Nephron (organoid): ENCODE data around the gene GPM6B.
A peak's percentile ranks its signal among the peaks of the same experiment; 100 is the strongest.

Experiments
- H3K27ac Mint-ChIP-seq, 3 experiments: 2 replicates each; pipeline ENCODE4 v1.8.0; 2020; ENCODE audit warnings: mixed read lengths in 3 of 3, mild to moderate bottlenecking in 2 of 3, moderate library complexity in 1 of 3
- H3K27me3 Mint-ChIP-seq: 2 replicates; pipeline ENCODE4 v1.8.0; 2021; ENCODE audit warnings: low read depth, mild to moderate bottlenecking, moderate library complexity, mixed read lengths
- H3K36me3 Mint-ChIP-seq: 2 replicates; pipeline ENCODE4 v1.8.0; 2020; ENCODE audit warnings: low read depth, mixed read lengths
- H3K4me1 Mint-ChIP-seq: 2 replicates; pipeline ENCODE4 v1.8.0; 2020; ENCODE audit warnings: mixed read lengths
- H3K4me3 Mint-ChIP-seq, 3 experiments: 2 replicates each; pipeline ENCODE4 v1.8.0; 2020; ENCODE audit warnings: mild to moderate bottlenecking in 3 of 3, mixed read lengths in 3 of 3, moderate library complexity in 2 of 3
- H3K9me3 Mint-ChIP-seq: 2 replicates; pipeline ENCODE4 v1.8.0; 2020; ENCODE audit warnings: mixed read lengths
- TF ChIP-seq, protein P1 (sequence below), 3 experiments: fragments of 200-600 bp; sonication (generic); IDR thresholded peaks; one replicate each; pipeline ENCODE4 v1.5.0; 2021; ENCODE audit warnings: antibody characterized with exemption in 3 of 3; ENCODE audit not compliant: unreplicated experiment in 3 of 3

Gene GPM6B

DNA sequence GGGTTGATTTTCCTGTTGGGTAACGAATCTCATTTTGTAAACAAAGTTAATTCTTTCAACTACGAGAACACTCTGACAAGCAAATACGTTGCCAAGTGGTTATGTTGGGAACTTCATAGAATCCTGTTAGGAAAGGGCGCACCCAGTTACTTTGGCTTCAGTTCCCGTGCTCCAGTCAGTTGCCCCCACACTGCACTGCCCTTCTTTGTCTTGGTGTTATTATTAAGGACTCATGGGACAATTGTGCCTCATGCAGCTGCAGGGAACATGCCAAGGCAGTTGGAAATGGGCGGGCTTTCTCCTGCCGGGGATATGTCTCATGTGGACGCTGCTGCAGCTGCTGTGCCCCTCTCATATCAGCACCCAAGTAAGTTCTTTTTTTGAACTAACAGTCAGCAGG is 53.4 kb downstream of the GPM6B start:
- no peaks in the 10 kb centered on the region for H3K27me3 Mint-ChIP-seq
- H3K4me3 Mint-ChIP-seq = no peak overlapping the region
- peaks cover 18% of the 10 kb centered on the region for H3K4me1 Mint-ChIP-seq
- peaks cover 5% of the 10 kb centered on the region for H3K9me3 Mint-ChIP-seq
- TF ChIP-seq, protein P1, sequence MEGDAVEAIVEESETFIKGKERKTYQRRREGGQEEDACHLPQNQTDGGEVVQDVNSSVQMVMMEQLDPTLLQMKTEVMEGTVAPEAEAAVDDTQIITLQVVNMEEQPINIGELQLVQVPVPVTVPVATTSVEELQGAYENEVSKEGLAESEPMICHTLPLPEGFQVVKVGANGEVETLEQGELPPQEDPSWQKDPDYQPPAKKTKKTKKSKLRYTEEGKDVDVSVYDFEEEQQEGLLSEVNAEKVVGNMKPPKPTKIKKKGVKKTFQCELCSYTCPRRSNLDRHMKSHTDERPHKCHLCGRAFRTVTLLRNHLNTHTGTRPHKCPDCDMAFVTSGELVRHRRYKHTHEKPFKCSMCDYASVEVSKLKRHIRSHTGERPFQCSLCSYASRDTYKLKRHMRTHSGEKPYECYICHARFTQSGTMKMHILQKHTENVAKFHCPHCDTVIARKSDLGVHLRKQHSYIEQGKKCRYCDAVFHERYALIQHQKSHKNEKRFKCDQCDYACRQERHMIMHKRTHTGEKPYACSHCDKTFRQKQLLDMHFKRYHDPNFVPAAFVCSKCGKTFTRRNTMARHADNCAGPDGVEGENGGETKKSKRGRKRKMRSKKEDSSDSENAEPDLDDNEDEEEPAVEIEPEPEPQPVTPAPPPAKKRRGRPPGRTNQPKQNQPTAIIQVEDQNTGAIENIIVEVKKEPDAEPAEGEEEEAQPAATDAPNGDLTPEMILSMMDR (IDR thresholded peaks at IDR 0.05; ENCODE audit: unreplicated experiment in 3 of 3) = no peak
- H3K27ac Mint-ChIP-seq = peak overlapping the region in 2 of 3 experiments; percentile 38 to 49
- H3K36me3 Mint-ChIP-seq = peaks cover 61% of the 10 kb centered on the region

- no peaks in the 10 kb centered on the region for H3K27me3 Mint-ChIP-seq
- peaks cover 18% of the 10 kb centered on the region for H3K4me1 Mint-ChIP-seq
- peaks cover 58% of the 10 kb centered on the region for H3K36me3 Mint-ChIP-seq
- TF ChIP-seq, protein P1 (IDR thresholded peaks at IDR 0.05; ENCODE audit: unreplicated experiment in 3 of 3) = no peak
- H3K27ac Mint-ChIP-seq = peak overlapping the region in 1 of 3 experiments; percentile 51
- peaks cover 5% of the 10 kb centered on the region for H3K9me3 Mint-ChIP-seq
- no peak overlapping the region for H3K4me3 Mint-ChIP-seq
These were observed 55.1 kb downstream of the GPM6B start for GRCh38 chrX:13761606-13762414.

GRCh38 chrX:13760426-13760825 is 56.5 kb downstream of the GPM6B start:
- H3K4me3 Mint-ChIP-seq = no peak overlapping the region
- H3K36me3 Mint-ChIP-seq = peaks cover 46% of the 10 kb centered on the region
- TF ChIP-seq, protein P1 (IDR thresholded peaks at IDR 0.05; ENCODE audit: unreplicated experiment in 3 of 3) = no peak
- no peaks in the 10 kb centered on the region for H3K27me3 Mint-ChIP-seq
- peaks cover 2% of the 10 kb centered on the region for H3K9me3 Mint-ChIP-seq
- peaks cover 18% of the 10 kb centered on the region for H3K4me1 Mint-ChIP-seq
- H3K27ac Mint-ChIP-seq = no peak overlapping the region

DNA sequence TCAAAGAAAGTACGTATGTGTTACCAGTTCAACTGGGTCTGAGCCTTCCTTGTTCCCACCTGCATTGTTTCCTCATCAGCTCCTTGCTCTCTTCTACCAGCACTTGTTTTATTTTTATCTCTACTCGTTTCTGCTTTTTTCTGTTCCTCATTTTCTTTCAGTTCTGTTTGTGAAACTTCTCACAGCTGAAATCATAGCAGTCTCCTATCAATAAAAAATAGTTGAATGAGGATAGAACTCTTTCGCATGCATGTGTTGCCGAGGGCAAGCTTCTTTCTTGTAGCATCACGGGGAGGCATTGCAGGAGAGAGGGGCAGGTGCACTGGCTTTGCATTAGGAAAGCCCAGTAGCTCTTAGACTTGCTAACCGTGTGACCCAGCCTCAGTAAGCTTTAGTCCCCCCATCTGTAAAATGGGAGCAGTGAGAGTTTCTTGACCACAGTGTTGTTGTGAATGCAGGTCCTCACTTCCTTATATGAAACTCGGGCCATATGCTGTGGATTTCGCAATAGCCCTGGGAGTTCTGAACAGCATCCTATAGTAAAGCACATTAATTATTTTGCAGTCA is 57.7 kb downstream of the GPM6B start:
- TF ChIP-seq, protein P1 (IDR thresholded peaks at IDR 0.05; ENCODE audit: unreplicated experiment in 3 of 3) = no peak
- H3K9me3 Mint-ChIP-seq = peaks cover 2% of the 10 kb centered on the region
- H3K27ac Mint-ChIP-seq = no peak overlapping the region
- peaks cover 11% of the 10 kb centered on the region for H3K4me1 Mint-ChIP-seq
- H3K36me3 Mint-ChIP-seq = peaks cover 37% of the 10 kb centered on the region
- H3K4me3 Mint-ChIP-seq = no peak overlapping the region
- no peaks in the 10 kb centered on the region for H3K27me3 Mint-ChIP-seq

DNA sequence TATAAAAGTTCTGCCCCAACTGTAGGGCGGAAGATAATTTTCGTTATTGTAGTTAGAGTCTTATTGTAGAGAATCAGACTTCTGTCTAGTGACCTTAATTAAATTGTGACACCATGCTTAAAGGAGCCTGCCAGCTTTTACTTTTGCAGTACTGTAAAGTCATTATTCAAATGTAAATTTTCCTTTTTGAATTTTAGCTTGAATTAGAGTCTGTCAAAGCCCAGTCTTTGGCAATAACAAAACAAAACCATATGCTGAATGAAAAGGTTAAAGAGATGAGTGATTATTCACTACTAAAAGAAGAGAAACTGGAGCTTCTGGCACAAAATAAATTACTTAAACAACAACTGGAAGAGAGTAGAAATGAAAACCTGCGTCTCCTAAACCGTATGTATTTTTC is 60.5 kb downstream of the GPM6B start:
- no peaks in the 10 kb centered on the region for H3K27me3 Mint-ChIP-seq
- TF ChIP-seq, protein P1 (IDR thresholded peaks at IDR 0.05; ENCODE audit: unreplicated experiment in 3 of 3) = no peak
- no peak overlapping the region for H3K27ac Mint-ChIP-seq
- peaks cover 38% of the 10 kb centered on the region for H3K36me3 Mint-ChIP-seq
- H3K9me3 Mint-ChIP-seq = peaks cover 2% of the 10 kb centered on the region
- H3K4me3 Mint-ChIP-seq = no peak overlapping the region
- H3K4me1 Mint-ChIP-seq = peaks cover 4% of the 10 kb centered on the region
